ENCODE results near the gene EIF5AL1. TPM values are rescaled to one million over a fixed set of nuclear protein-coding genes. Genes with fewer than 3 reads are reported as not detected.
"Not testable (repeated sequence)": the region's sequence is repeated elsewhere in the genome, so short reads cannot be mapped to it uniquely, and the experiment has no call there.

EIF5AL1 gene
- total and polyA plus RNA-seq, 2 experiments from 2014 or later, result 0.65 to 6.1 TPM

DNA sequence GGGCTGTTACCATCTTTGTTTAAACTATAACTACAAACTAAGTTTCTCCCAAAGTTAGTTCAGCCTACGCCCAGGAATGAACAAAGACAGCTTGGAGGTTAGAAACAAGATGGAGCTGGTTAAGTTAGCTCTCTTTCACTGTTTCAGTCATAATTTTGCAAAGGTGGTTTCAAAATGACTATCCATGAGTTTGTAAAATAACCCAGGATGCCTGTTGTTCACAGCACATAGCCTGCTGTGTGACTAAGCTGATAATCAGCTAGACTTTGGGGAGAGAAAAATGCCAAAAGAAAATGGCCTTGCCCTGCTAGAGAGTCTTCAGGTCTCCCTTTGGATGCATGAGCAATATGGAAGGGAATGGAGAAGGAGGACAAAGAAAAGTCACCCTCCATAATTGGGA lies 28.6 kb downstream of the EIF5AL1 start:
- H3K27ac ChIP-seq; H3K9me2 ChIP-seq (ENCODE audit: insufficient read depth); H3K4me3 ChIP-seq; H3K4me2 ChIP-seq (ENCODE audit: unreplicated experiment); H3K9me3 ChIP-seq (ENCODE audit: low read depth); H3K9ac ChIP-seq; H3K27me3 ChIP-seq (replicated peaks; ENCODE audit: insufficient read depth); H4K20me1 ChIP-seq (ENCODE audit: insufficient read depth); in situ Hi-C loops (cut with MboI); H3K4me1 ChIP-seq (ENCODE audit: insufficient read depth); H2AFZ ChIP-seq; H3K79me2 ChIP-seq (ENCODE audit: insufficient read depth); H3F3A ChIP-seq (ENCODE audit: insufficient read depth); H3K36me3 ChIP-seq (ENCODE audit: low read depth): not testable (repeated sequence)
- 75 to 81% methylated on average over 1 of the region's 1 CpG for WGBS, 2 experiments (ENCODE audit: low coverage in 1 of 2, low lambda C conversion rate in 2 of 2, missing lambda C conversion rate in 2 of 2)
- DNase-seq, result peak; percentile 24

DNA sequence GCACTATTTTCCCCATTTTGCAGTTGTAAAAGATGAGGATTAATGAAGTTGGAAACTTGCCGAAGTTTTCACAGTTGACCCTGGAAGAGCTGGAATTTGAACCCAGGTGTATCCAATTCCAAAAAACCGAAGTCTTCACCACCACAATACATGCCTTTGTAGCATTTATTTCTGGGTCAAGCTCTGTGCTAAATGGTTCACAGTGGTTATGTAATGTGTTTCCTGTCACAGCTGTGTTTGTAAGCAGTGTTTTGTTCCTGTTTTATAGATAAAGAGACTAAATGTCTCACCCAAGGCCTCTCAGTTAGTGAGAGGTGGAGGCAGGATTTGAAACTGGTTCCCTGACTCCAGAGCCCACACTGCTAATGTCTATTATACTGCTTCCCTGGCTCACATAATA lies 30.3 kb downstream of the EIF5AL1 start:
- no peaks in the 10 kb centered on the region for H3K36me3 ChIP-seq (ENCODE audit: low read depth)
- H2AFZ ChIP-seq, result no peak overlapping the region
- in situ Hi-C loops (cut with MboI), result no loop called here

DNA sequence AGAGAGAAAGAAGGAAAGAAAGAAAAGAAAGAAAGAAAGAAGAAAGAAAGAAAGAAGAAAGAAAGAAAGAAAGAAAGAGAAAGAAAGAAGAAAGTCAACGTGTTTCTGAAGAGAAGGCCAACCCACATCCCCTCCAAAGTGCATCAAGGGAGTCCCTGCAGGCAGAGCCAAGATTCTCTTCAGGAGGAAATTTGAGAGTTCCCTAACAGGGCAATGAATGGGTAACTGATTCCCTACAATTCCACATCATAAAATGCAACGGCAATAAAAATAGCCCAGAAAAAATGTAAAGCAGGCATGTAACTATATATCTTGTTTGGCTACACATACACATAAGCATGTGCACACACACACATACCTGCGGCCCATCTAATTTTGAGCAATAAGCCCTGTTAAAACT lies 32.1 kb downstream of the EIF5AL1 start:
- H3F3A ChIP-seq (ENCODE audit: insufficient read depth); H2AFZ ChIP-seq; in situ Hi-C loops (cut with MboI); H3K79me2 ChIP-seq (ENCODE audit: insufficient read depth); H3K4me3 ChIP-seq; H3K9me3 ChIP-seq (ENCODE audit: low read depth); H3K9ac ChIP-seq; H3K9me2 ChIP-seq (ENCODE audit: insufficient read depth); H3K4me2 ChIP-seq (ENCODE audit: unreplicated experiment); DNase-seq; H3K27ac ChIP-seq; H3K36me3 ChIP-seq (ENCODE audit: low read depth); H4K20me1 ChIP-seq (ENCODE audit: insufficient read depth); H3K4me1 ChIP-seq (ENCODE audit: insufficient read depth): not testable (repeated sequence)
- WGBS, 2 experiments (ENCODE audit: low coverage in 1 of 2, low lambda C conversion rate in 2 of 2, missing lambda C conversion rate in 2 of 2), result 45 to 49% methylated on average over 2 to 3 of the region's 3 CpGs
- H3K27me3 ChIP-seq (replicated peaks; ENCODE audit: insufficient read depth), result peaks cover 13% of the 10 kb centered on the region

More for the DNA sequence above, 30.3 kb downstream of the EIF5AL1 start:
- no peak for DNase-seq
- H3K27ac ChIP-seq, result no peak overlapping the region
- 49 to 63% methylated on average over 2 of the region's 2 CpGs for WGBS, 2 experiments (ENCODE audit: low coverage in 1 of 2, low lambda C conversion rate in 2 of 2, missing lambda C conversion rate in 2 of 2)
- H4K20me1 ChIP-seq (ENCODE audit: insufficient read depth), result no peaks in the 10 kb centered on the region
- H3K9me2 ChIP-seq (ENCODE audit: insufficient read depth), result no peaks in the 10 kb centered on the region
- no peaks in the 10 kb centered on the region for H3K4me1 ChIP-seq (ENCODE audit: insufficient read depth)
- H3K79me2 ChIP-seq (ENCODE audit: insufficient read depth), result no peaks in the 10 kb centered on the region
- H3K4me2 ChIP-seq (ENCODE audit: unreplicated experiment), result no peak overlapping the region
- no peaks in the 10 kb centered on the region for H3K9me3 ChIP-seq (ENCODE audit: low read depth)
- no peaks in the 10 kb centered on the region for H3F3A ChIP-seq (ENCODE audit: insufficient read depth)
- H3K4me3 ChIP-seq, result no peak overlapping the region
- TF ChIP-seq EZH2phosphoT487 (IDR thresholded peaks at IDR 0.05; ENCODE audit: insufficient read depth, low read depth) (no peak), EZH2 (IDR thresholded peaks at IDR 0.05; ENCODE audit: insufficient read depth, poor library complexity, severe bottlenecking) (no peak)
- no peak overlapping the region for H3K9ac ChIP-seq
- H3K27me3 ChIP-seq (replicated peaks; ENCODE audit: insufficient read depth), result peaks cover 5% of the 10 kb centered on the region; the same call in 1 of the 2 replicates

DNA sequence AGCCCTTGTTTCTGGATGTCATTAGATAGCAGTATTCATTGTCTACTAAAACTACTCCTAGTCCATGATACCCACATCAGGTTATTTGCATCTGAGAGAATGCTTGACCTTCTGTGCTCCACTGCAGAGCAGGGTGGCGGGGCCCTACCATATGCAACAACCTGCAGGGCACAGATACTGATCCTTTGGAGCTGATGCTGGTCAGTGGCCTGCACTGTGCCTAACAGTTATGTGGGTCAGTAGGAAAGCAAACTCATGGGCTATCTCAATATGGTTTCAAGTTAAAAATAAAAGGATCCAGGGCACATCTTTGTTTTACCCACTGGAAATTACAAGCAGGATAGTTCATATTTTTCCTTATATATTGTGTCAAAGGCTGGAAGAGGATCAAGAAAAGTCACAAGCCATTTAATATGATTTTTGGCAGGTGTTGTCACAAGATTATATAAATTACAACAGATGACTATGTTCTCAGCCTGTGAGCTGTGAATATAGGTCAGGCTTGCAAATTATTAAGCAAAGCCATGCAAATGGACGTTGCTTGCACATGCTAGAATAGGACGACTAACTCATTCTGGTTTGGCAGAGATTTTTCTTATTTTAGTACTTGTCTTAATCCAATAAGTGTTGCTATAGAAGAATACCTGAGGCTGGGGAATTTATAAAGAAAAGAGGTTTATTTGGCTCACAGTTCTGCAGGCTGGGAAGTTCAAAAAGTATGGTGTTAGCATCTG lies 32.8 kb downstream of the EIF5AL1 start:
- H3F3A ChIP-seq (ENCODE audit: insufficient read depth); H3K9me3 ChIP-seq (ENCODE audit: low read depth); H2AFZ ChIP-seq; H4K20me1 ChIP-seq (ENCODE audit: insufficient read depth); H3K4me1 ChIP-seq (ENCODE audit: insufficient read depth); H3K9ac ChIP-seq; DNase-seq; H3K79me2 ChIP-seq (ENCODE audit: insufficient read depth); H3K4me2 ChIP-seq (ENCODE audit: unreplicated experiment); H3K4me3 ChIP-seq; H3K9me2 ChIP-seq (ENCODE audit: insufficient read depth); H3K27ac ChIP-seq; in situ Hi-C loops (cut with MboI); H3K36me3 ChIP-seq (ENCODE audit: low read depth): not testable (repeated sequence)
- H3K27me3 ChIP-seq (replicated peaks; ENCODE audit: insufficient read depth), result peaks cover 16% of the 10 kb centered on the region
- WGBS, 2 experiments (ENCODE audit: low coverage in 1 of 2, low lambda C conversion rate in 2 of 2, missing lambda C conversion rate in 2 of 2), result 10% methylated on average over 3 of the region's 3 CpGs

DNA sequence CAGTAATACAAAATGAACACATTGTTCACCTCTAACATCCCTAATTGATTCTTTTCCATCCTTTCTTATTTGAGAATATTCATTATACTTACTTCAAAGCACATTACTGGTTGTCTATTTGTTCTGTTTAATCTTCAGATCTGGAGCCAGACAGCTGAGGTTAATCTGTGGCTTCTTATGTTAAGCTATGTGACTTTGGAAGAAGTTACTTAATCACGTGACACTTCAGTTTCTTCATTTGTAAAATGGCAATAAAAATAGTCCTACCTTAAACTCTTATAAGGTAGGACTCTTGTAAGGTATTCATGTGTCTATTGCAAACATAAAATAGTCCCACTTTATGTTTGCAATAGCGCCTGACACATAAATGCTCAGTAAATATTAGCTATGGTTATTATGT lies 34.8 kb downstream of the EIF5AL1 start:
- H3K79me2 ChIP-seq (ENCODE audit: insufficient read depth); H3K4me2 ChIP-seq (ENCODE audit: unreplicated experiment); H3K9me3 ChIP-seq (ENCODE audit: low read depth); H3K36me3 ChIP-seq (ENCODE audit: low read depth); H3K4me3 ChIP-seq; H3K9ac ChIP-seq; H2AFZ ChIP-seq; H4K20me1 ChIP-seq (ENCODE audit: insufficient read depth); H3K4me1 ChIP-seq (ENCODE audit: insufficient read depth); H3K27ac ChIP-seq; H3F3A ChIP-seq (ENCODE audit: insufficient read depth); in situ Hi-C loops (cut with MboI); DNase-seq; H3K9me2 ChIP-seq (ENCODE audit: insufficient read depth): not testable (repeated sequence)
- peaks cover 16% of the 10 kb centered on the region for H3K27me3 ChIP-seq (replicated peaks; ENCODE audit: insufficient read depth)
- 21 to 29% methylated on average over 2 of the region's 2 CpGs for WGBS, 2 experiments (ENCODE audit: low coverage in 1 of 2, low lambda C conversion rate in 2 of 2, missing lambda C conversion rate in 2 of 2)
